Cardiac fibroblast (primary cell): ENCODE results near the gene TIGD3.
"Not testable (repeated sequence)": the region's sequence is repeated elsewhere in the genome, so short reads cannot be mapped to it uniquely, and the experiment has no call there.

Source experiments
- DNase-seq, 2 donors: peaks; one replicate each; pipeline versions ENCODE4 v3.0.0 to v3.0.0-alpha.2; 2010; ENCODE audit warnings: low read depth in 2 of 2
- H3K4me3 ChIP-seq, 2 donors: replicated peaks in 1 of 2; 1 replicate in 1 of 2; 2 replicates in 1 of 2; pipeline ENCODE4 v1.5.1; 2011; ENCODE audit warnings: low read depth in 2 of 2, low read length in 2 of 2, mild to moderate bottlenecking in 2 of 2, moderate library complexity in 1 of 2
- CTCF ChIP-seq: IDR thresholded peaks from one replicate; pipeline ENCODE4 v1.5.1; 2011; ENCODE audit warnings: low read depth, mild to moderate bottlenecking, low read length, inconsistent platforms

TIGD3 gene

GRCh38 chr11:65327021-65327420 is 27.5 kb upstream of the TIGD3 start:
- H3K4me3 ChIP-seq = no peak overlapping the region
- DNase-seq = no peak
- no peak for TF ChIP-seq CTCF

- peak in 1 of 2 donors; percentile 47 for DNase-seq
- no peak for TF ChIP-seq CTCF
- H3K4me3 ChIP-seq = no peak overlapping the region
Measured at GRCh38 chr11:65329478-65329877, 25.1 kb upstream of the TIGD3 start.

GRCh38 chr11:65329944-65330403 is 24.6 kb upstream of the TIGD3 start:
- peak; percentile 73 for TF ChIP-seq CTCF
- peak; percentile 95 to 98 for DNase-seq
- no peak overlapping the region for H3K4me3 ChIP-seq

- DNase-seq = no peak
- H3K4me3 ChIP-seq = no peak overlapping the region
- TF ChIP-seq CTCF = no peak
Measured at GRCh38 chr11:65330544-65330943, 24.0 kb upstream of the TIGD3 start.

GRCh38 chr11:65332591-65332990 is 22.0 kb upstream of the TIGD3 start:
- DNase-seq, H3K4me3 ChIP-seq: not testable (repeated sequence)

- no peak for TF ChIP-seq CTCF
- DNase-seq = peak in 1 of 2 donors; percentile 21
- peak overlapping the region; percentile 84 to 89 for H3K4me3 ChIP-seq
Measured at GRCh38 chr11:65334696-65335295, 19.8 kb upstream of the TIGD3 start.

- no peak for DNase-seq
- TF ChIP-seq CTCF = no peak
- H3K4me3 ChIP-seq = no peak overlapping the region
Measured at GRCh38 chr11:65338676-65339075, 15.9 kb upstream of the TIGD3 start.
